NT2/D1 (cell line): Measurements from ENCODE around the gene IQCF2.
"Not testable (repeated sequence)": the region's sequence is repeated elsewhere in the genome, so short reads cannot be mapped to it uniquely, and the experiment has no call there.

Experiments used
- DNase-seq: peaks from one replicate; pipeline ENCODE4 v3.0.0-alpha.2; 2011; ENCODE audit warnings: low read depth, low spot score
- H3K27me3 ChIP-seq: 2 replicates; pipeline ENCODE4 v1.6.0; 2011; ENCODE audit warnings: mild to moderate bottlenecking; ENCODE audit not compliant: insufficient read length, insufficient read depth
- H3K36me3 ChIP-seq: 2 replicates; pipeline ENCODE4 v1.6.1; 2011; ENCODE audit warnings: mild to moderate bottlenecking, low read length, mixed read lengths; ENCODE audit not compliant: insufficient read depth, insufficient read length
- H3K4me1 ChIP-seq: 2 replicates; pipeline ENCODE4 v1.5.1; 2011; ENCODE audit not compliant: insufficient read depth, insufficient read length
- H3K4me3 ChIP-seq: 2 replicates; pipeline ENCODE4 v1.5.1; 2011; ENCODE audit warnings: low read depth; ENCODE audit not compliant: insufficient read length
- H3K9ac ChIP-seq: 2 replicates; pipeline ENCODE4 v1.6.0; 2011; ENCODE audit warnings: low read depth; ENCODE audit not compliant: insufficient read length
- H3K9me3 ChIP-seq: 2 replicates; pipeline ENCODE4 v1.5.1; 2011; ENCODE audit warnings: mild to moderate bottlenecking, low read length; ENCODE audit not compliant: insufficient read depth
- SUZ12 ChIP-seq: IDR thresholded peaks from 2 replicates; pipeline ENCODE4 v1.6.1; 2011; ENCODE audit not compliant: insufficient read length, insufficient read depth; ENCODE audit errors: extremely low read depth
- YY1 ChIP-seq: IDR thresholded peaks from 2 replicates; pipeline ENCODE4 v1.6.1; 2011; ENCODE audit not compliant: insufficient read length, insufficient read depth
- ZNF274 ChIP-seq: IDR thresholded peaks from 2 replicates; pipeline ENCODE4 v1.6.1; 2011; ENCODE audit warnings: mild to moderate bottlenecking, low read depth, low read length

IQCF2 gene

DNA sequence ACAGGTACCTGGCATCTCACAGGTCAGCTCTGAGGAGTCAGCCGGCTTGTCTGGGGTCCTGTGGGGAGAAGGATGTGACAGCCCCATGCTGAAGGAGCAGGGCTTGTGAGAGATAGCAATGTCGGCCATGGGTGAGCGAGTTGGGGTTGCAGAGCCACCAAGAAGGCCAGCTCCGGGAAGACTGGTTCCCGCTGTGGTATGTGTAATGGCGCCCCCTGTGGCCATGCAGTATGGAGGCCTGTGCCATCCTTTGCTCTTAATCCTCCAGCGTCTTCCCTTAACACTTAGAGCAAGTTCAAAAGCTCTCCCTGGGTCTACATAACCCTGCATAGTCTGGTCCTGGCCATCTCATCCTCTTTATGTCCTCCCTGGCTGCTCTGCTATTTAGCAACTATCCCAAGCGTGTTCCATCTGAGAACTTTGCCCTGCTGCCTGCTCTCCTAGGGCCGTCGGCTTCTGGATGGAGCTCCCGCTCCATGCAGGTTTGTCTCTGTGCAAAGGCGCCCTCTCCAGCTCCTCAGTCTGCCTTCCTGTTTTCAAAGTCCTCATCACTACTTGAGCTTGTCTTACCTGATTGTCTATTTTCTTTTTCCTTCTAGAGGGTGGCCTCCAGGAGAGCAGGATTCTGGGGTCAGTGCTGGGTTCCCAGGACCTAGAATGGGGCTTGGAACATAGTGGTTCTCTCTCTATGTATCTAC lies 41.6 kb upstream of the IQCF2 start:
- DNase-seq, result peak; percentile 56
- H3K4me3 ChIP-seq, result no peak overlapping the region
- no peaks in the 10 kb centered on the region for H3K27me3 ChIP-seq
- H3K36me3 ChIP-seq, result no peaks in the 10 kb centered on the region
- H3K4me1 ChIP-seq, result no peaks in the 10 kb centered on the region
- TF ChIP-seq YY1, result no peak
- no peak for TF ChIP-seq ZNF274
- no peak for TF ChIP-seq SUZ12
- H3K9me3 ChIP-seq, result peaks cover 8% of the 10 kb centered on the region; the same call in 1 of the 2 replicates
- no peak overlapping the region for H3K9ac ChIP-seq

GRCh38 chr3:51828297-51828696 lies 33.1 kb upstream of the IQCF2 start:
- H3K36me3 ChIP-seq, result no peaks in the 10 kb centered on the region
- no peaks in the 10 kb centered on the region for H3K27me3 ChIP-seq
- H3K4me1 ChIP-seq, result no peaks in the 10 kb centered on the region
- no peak overlapping the region for H3K4me3 ChIP-seq
- no peak overlapping the region for H3K9ac ChIP-seq
- TF ChIP-seq YY1 (no peak), SUZ12 (no peak), ZNF274 (no peak)
- DNase-seq, result no peak
- H3K9me3 ChIP-seq, result peaks cover 25% of the 10 kb centered on the region; the same call in 1 of the 2 replicates

- Histone ChIP-seq H3K9me3 (peaks cover 36% of the 10 kb centered on the region; the same call in 1 of the 2 replicates), H3K4me3 (no peak overlapping the region), H3K4me1 (no peaks in the 10 kb centered on the region), H3K9ac (no peak overlapping the region), H3K27me3 (no peaks in the 10 kb centered on the region), H3K36me3 (no peaks in the 10 kb centered on the region)
- TF ChIP-seq YY1 (no peak), SUZ12 (no peak)
- no peak for DNase-seq
Observed at GRCh38 chr3:51830345-51830744, 31.1 kb upstream of the IQCF2 start.

DNA sequence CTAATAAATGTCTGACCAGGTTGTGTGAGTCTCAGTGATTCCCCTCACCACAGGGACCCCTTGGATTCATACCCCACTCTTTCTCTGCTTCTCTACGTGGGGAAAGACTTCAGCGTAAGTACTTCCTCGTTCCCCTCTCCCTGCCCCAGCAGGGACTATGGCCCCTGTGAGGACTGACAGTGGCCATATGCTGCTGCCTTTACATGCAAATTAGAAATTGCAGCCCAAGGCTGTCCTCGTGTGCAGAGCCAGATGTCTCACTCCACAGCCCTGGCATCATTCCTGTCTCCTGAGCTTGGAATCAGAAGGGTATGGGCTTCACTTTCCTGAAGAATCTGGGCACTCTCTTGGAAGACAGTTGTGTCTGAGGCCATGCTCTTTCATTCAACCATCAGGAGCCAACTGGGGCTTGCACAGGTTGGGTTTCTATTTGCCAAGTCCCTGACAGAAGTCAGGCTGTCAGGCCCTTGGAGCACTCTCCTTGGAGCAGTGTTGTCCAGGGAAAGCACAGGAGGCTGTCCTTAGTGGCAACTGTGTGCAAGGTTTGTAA lies 30.5 kb upstream of the IQCF2 start:
- no peak overlapping the region for H3K4me3 ChIP-seq
- DNase-seq, result no peak
- TF ChIP-seq ZNF274, result no peak
- no peak for TF ChIP-seq YY1
- TF ChIP-seq SUZ12, result no peak
- H3K9ac ChIP-seq, result no peak overlapping the region
- H3K36me3 ChIP-seq, result no peaks in the 10 kb centered on the region
- H3K4me1 ChIP-seq, result no peaks in the 10 kb centered on the region
- H3K9me3 ChIP-seq, result peaks cover 36% of the 10 kb centered on the region; the same call in 1 of the 2 replicates
- no peaks in the 10 kb centered on the region for H3K27me3 ChIP-seq

DNA sequence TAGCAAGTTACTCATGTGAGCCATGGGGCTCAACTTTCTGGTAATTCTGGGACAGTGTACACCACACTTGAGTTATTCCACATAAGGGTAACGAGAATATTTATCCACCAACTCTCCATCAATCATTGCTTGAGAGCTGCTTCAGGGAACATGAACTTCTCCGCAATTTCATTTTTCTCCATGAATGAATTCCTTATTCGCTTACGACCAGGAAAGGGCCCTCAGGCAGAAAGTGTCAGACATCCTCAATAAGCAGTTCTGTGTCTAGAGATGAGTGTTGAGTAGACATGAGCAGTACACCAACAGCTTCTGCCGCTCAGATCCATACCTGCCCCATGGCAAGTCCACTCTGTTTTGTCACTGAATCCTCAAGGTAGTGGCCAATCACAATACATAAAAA lies 24.8 kb upstream of the IQCF2 start:
- no peak for DNase-seq
- Histone ChIP-seq H3K9ac (no peak overlapping the region), H3K4me1 (no peaks in the 10 kb centered on the region), H3K4me3 (no peak overlapping the region), H3K9me3 (peaks cover 14% of the 10 kb centered on the region; the same call in 1 of the 2 replicates), H3K27me3 (no peaks in the 10 kb centered on the region), H3K36me3 (no peaks in the 10 kb centered on the region)
- no peak for TF ChIP-seq YY1

DNA sequence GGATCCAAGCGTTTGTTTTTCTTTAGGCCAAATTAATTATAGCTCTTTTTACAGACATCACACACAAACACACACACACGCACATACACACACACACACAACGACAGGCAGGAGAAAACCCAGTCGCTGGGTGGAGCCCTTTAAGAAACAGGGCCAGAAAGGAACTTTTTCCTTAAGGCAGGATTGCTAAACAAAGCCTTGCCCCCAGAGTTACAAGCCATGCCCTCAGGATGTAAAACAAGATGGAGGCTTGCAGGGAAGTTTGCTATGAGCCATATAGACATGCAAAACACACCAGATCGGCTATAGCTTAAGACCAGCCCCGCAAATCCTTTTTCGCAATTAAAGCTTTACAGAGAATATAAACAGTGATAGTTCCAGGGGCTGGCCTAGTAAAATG lies 16.3 kb upstream of the IQCF2 start:
- TF ChIP-seq YY1 (peak; percentile 45), SUZ12 (no peak)

DNA sequence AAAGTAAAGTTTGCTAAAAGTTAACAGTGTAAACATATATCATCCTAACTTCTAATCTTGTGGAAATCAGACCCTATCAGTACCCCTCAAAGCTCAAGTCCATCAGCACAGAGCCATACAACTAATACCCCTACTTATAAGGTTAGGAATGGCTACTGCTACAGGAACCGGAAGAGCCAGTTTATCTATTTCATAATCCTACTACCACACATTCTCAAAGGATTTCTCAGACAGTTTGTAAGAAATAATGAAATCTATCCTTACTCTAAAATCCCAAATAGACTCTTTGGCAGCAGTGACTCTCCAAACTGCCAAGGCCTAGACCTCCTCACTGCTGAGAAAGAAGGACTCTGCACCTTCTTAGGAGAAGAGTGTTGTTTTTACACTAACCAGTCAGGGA lies 6.0 kb upstream of the IQCF2 start:
- not testable (repeated sequence) for H3K4me1 ChIP-seq, DNase-seq, H3K9ac ChIP-seq, H3K27me3 ChIP-seq, H3K4me3 ChIP-seq, H3K36me3 ChIP-seq
- H3K9me3 ChIP-seq, result peaks cover 30% of the 10 kb centered on the region; the same call in 1 of the 2 replicates

More for the DNA sequence above, 16.3 kb upstream of the IQCF2 start:
- no peak overlapping the region for H3K4me3 ChIP-seq
- no peaks in the 10 kb centered on the region for H3K4me1 ChIP-seq
- peaks cover 9% of the 10 kb centered on the region for H3K9me3 ChIP-seq
- H3K36me3 ChIP-seq, result no peaks in the 10 kb centered on the region
- no peaks in the 10 kb centered on the region for H3K27me3 ChIP-seq
- DNase-seq, result peak; percentile 65
- H3K9ac ChIP-seq, result no peak overlapping the region

DNA sequence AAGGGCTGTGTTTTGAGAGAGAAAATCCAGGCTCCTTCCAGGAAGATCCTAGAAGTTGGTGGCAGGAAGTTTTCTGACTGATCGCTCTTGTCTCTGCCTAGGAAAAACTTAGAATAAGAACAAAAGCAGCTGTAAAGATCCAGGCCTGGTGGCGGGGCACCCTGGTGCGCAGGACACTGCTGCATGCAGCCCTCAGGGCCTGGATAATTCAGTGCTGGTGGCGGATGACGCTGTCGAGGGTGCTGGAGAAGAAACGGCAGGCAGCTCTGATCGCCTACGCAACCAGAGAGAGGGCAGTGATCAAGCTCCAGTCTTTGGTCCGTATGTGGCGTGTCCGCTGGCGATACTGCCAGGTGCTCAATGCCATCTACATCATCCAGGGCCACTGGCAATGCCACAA lies 1.5 kb downstream of the IQCF2 start:
- no peak for TF ChIP-seq YY1
- no peak for TF ChIP-seq SUZ12
- no peak for TF ChIP-seq ZNF274
- no peak for DNase-seq
- no peak overlapping the region for H3K4me3 ChIP-seq
- peaks cover 8% of the 10 kb centered on the region; the same call in 1 of the 2 replicates for H3K9me3 ChIP-seq
- no peaks in the 10 kb centered on the region for H3K36me3 ChIP-seq
- H3K27me3 ChIP-seq, result peaks cover 4% of the 10 kb centered on the region
- no peaks in the 10 kb centered on the region for H3K4me1 ChIP-seq
- no peak overlapping the region for H3K9ac ChIP-seq

DNA sequence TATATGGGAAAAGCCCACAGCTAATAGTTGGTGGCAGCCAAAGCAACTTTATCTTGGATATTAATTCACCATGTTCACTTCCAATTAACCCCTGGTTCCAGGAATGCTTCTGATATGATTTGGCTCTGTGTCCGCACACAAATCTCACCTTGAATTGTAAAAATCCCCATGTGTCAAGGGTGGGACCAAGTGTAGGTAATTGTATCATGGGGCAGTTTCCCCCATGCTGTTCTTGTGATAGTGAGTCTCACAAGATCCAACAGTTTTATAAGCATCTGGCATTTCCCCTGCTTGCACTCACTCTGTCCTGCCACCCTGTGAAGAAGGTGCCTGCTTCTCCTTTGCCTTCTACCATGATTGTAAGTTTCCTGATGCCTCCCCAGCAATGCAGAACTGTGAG lies 7.5 kb downstream of the IQCF2 start:
- not testable (repeated sequence) for H3K27me3 ChIP-seq, H3K9ac ChIP-seq, H3K4me1 ChIP-seq, H3K36me3 ChIP-seq, H3K4me3 ChIP-seq, DNase-seq, H3K9me3 ChIP-seq
